Testis (tissue), 3 donors: Measurements from ENCODE around the gene TEAD1. TPM values are rescaled to one million over a fixed set of nuclear protein-coding genes. Genes with fewer than 3 reads are reported as not detected.

Source experiments
- DNase-seq: peaks from one replicate; pipeline ENCODE4 v3.0.0-alpha.2; 2019
- H3K27ac ChIP-seq, 2 donors: fragments of 200-600 bp; sonication (generic); one replicate each; pipeline ENCODE4 v1.5.1; 2019
- H3K27me3 ChIP-seq: fragments of 200-600 bp; sonication (generic); one replicate; pipeline ENCODE4 v1.5.1; 2019
- H3K36me3 ChIP-seq: fragments of 200-600 bp; sonication (generic); one replicate; pipeline ENCODE4 v1.5.1; 2017; ENCODE audit warnings: low read depth; ENCODE audit errors: missing control alignments
- H3K4me1 ChIP-seq: fragments of 200-600 bp; sonication (generic); one replicate; pipeline ENCODE4 v1.5.1; 2019
- H3K4me3 ChIP-seq, 2 donors: fragments of 200-600 bp; sonication (generic); one replicate each; pipeline ENCODE4 v1.5.1; 2017 to 2019
- H3K9me3 ChIP-seq: fragments of 200-600 bp; sonication (generic); one replicate; pipeline ENCODE4 v1.5.1; 2017
- POLR2A ChIP-seq: fragments of 450-650 bp; IDR thresholded peaks from one replicate; pipeline ENCODE4 v1.6.1; 2017; ENCODE audit warnings: antibody characterized with exemption, mild to moderate bottlenecking, moderate library complexity
- WGBS, 2 donors: methylation state at CpG; one replicate each; pipeline ENCODE4 v1.1.5; 2018; 5-methylcytosine and 5-hydroxymethylcytosine counted together
- intact Hi-C: fragments of 100-400 bp; cut with DNase I; formaldehyde crosslinking; loops from one replicate; pipeline ENCODE4 v1.15.1; 2023; ENCODE audit warnings: low total_unique reads
- polyA plus RNA-seq: library from polyadenylated mRNA; stranded (reverse); fragments of 350-450 nt; fragmentation: Illumina TruSeq; extraction: RNeasy Lipid Tissue Mini Kit (QIAGEN cat#74804); gene quantifications from one replicate; pipeline ENCODE4 v1.2.3, GENCODE V29; 2014; ENCODE audit warnings: low read depth, low replicate concordance; ENCODE audit not compliant: insufficient read depth
- total RNA-seq, 2 donors: library from RNA; depleted of rRNA; stranded (reverse); fragments of >200 nt; gene quantifications; one replicate each; pipeline ENCODE4 v1.2.3, GENCODE V29; 2016
- TF ChIP-seq, protein P1 (sequence below), 3 experiments: fragments of 450-650 bp in 2 of 3; fragments of 200-600 bp in 1 of 3; sonication (generic) in 1 of 3; IDR thresholded peaks; one replicate each; pipeline ENCODE4 v1.5.1; 2016 to 2019; ENCODE audit warnings: antibody characterized with exemption in 3 of 3, mild to moderate bottlenecking in 2 of 3, moderate library complexity in 1 of 3

Gene TEAD1
- total and polyA plus RNA-seq, 3 donors from 2014 or later, result 24.6 to 78.1 (median 63.5) TPM

DNA sequence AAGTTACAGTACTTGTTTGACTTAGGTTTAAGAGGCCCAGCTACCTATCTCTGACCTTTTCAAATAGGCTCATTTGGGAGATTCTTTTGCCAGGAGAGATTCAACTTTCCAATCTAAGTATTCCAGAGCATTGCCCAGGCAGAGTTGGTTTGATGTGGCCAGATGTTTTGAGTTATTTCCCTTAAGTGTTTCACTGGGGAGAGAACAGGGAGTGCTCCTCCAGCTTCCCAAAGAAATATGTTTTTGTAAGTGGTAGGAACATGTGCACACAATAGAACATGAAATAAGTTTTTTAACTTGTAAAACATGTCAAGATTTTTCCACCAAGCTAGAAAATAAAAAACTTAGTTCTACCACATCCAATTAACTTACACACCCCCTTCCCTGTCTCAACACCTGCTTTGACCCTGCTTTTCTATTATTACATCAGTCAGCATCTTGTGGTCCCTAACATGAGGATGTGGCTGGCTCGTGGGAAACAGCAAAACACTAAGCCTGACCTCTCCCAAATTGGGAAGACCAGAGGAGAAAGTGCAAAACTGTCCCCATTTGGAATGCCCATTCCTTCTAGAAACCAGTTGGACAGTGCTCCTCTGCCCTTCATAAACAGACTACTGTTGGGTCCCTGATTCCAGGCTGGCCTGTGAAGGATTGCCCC lies 264.5 kb downstream of the TEAD1 start:
- no peaks in the 10 kb centered on the region for H3K36me3 ChIP-seq
- WGBS, 2 donors, result 62 to 72% methylated on average over 1 of the region's 1 CpG
- intact Hi-C loops, result no loop called here

DNA sequence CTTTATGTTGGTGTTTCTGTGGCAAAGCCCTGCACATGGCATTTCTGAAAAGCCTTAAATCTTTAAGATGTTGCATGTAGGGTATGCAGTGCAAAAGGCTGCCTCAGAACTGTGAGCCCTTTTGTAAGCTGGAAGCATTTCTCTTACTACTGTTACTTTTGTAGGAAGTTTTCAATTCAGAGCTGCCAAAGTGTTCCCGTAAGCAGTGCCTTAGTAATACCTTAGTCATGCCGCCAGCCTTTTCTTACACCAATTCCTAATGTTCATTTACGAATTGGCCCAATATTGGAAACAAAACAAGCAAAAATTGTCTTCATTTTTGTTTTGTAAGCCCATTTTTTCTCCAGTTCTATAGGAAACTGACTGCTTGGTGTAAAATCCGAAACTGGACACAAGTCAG lies 267.4 kb downstream of the TEAD1 start:
- Histone ChIP-seq H3K9me3 (no peaks in the 10 kb centered on the region), H3K27ac (no peak overlapping the region), H3K4me1 (no peaks in the 10 kb centered on the region), H3K27me3 (no peaks in the 10 kb centered on the region), H3K36me3 (no peaks in the 10 kb centered on the region), H3K4me3 (no peak overlapping the region)
- WGBS, 2 donors, result 81 to 95% methylated on average over 4 of the region's 4 CpGs
- intact Hi-C loops, result no loop called here
- TF ChIP-seq, protein P1, sequence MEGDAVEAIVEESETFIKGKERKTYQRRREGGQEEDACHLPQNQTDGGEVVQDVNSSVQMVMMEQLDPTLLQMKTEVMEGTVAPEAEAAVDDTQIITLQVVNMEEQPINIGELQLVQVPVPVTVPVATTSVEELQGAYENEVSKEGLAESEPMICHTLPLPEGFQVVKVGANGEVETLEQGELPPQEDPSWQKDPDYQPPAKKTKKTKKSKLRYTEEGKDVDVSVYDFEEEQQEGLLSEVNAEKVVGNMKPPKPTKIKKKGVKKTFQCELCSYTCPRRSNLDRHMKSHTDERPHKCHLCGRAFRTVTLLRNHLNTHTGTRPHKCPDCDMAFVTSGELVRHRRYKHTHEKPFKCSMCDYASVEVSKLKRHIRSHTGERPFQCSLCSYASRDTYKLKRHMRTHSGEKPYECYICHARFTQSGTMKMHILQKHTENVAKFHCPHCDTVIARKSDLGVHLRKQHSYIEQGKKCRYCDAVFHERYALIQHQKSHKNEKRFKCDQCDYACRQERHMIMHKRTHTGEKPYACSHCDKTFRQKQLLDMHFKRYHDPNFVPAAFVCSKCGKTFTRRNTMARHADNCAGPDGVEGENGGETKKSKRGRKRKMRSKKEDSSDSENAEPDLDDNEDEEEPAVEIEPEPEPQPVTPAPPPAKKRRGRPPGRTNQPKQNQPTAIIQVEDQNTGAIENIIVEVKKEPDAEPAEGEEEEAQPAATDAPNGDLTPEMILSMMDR (IDR thresholded peaks at IDR 0.05), result no peak
- TF ChIP-seq POLR2A, result no peak
- DNase-seq, result no peak

More for the DNA sequence above, 264.5 kb downstream of the TEAD1 start:
- TF ChIP-seq, protein P1 (IDR thresholded peaks at IDR 0.05), result no peak
- Histone ChIP-seq H3K4me3 (no peak overlapping the region), H3K27ac (no peak overlapping the region), H3K27me3 (no peaks in the 10 kb centered on the region), H3K4me1 (no peaks in the 10 kb centered on the region), H3K9me3 (no peaks in the 10 kb centered on the region)
- no peak for DNase-seq

DNA sequence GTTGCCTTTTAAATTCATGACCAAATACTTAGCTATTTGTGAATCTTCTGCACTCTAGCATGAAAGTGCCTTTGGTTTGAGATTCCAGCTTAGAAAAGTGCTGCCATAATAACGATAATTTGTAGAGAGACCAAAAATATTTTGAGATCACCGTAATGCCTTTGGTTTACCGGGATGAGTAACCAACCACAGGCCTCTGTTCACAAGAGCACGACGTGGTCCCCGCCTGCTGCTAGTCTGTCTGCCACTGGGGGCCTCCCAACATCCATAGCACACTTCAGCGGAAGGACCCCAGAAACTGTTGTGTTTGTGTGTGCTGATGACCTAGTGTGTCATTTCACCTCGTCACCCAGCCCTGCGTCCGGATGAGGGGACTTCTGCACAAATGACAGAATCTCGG lies 267.9 kb downstream of the TEAD1 start:
- Histone ChIP-seq H3K27ac (no peak overlapping the region), H3K4me3 (no peak overlapping the region), H3K4me1 (no peaks in the 10 kb centered on the region), H3K27me3 (no peaks in the 10 kb centered on the region), H3K9me3 (no peaks in the 10 kb centered on the region), H3K36me3 (no peaks in the 10 kb centered on the region)
- intact Hi-C loops, result no loop called here
- TF ChIP-seq, protein P1 (IDR thresholded peaks at IDR 0.05), result no peak
- TF ChIP-seq POLR2A, result no peak
- WGBS, 2 donors, result 96 to 97% methylated on average over 11 of the region's 11 CpGs
- DNase-seq, result no peak

DNA sequence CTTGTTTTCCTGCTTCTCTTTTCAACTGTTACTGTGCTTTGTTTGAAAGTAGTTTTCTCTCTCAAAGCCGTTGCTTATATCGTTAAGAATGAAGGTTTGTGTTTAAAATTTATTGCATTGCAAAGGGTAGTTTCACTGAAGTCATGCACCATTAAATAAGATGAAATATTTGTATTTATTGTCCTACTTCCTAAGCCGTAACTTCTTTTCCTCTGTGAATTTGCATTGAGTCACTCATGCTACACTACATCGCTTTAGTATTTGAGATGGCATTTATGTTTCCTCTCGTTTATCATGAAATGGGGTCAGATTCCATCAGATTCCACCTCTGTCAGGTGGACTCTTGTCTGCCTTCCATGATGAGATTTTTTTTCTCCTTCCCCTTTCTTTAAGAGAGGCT lies 269.1 kb downstream of the TEAD1 start:
- Histone ChIP-seq H3K9me3 (no peaks in the 10 kb centered on the region), H3K4me3 (no peak overlapping the region), H3K4me1 (no peaks in the 10 kb centered on the region), H3K36me3 (no peaks in the 10 kb centered on the region), H3K27me3 (no peaks in the 10 kb centered on the region), H3K27ac (no peak overlapping the region)
- WGBS, 2 donors, result 82 to 88% methylated on average over 5 of the region's 5 CpGs
- no peak for TF ChIP-seq POLR2A
- TF ChIP-seq, protein P1 (IDR thresholded peaks at IDR 0.05), result no peak
- no peak for DNase-seq
- intact Hi-C loops, result no loop called here

DNA sequence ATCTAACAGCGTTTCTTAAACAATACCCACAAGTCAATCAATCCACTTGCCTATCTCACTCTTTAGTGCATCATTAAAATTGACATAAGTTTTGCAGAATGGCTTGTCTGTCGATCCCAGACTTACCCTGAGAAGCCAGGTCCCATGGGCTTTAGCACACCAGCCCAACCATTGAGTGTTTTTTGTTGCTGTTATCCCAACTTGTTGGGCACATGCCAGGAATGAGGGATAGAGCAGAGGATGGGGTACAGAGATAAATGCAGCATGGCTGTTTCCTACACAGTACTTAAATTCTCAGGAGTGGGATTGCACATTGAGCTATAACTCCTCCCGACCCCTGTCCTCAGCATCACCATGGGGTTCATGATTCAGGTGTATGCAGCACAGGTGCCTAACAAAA lies 270.7 kb downstream of the TEAD1 start:
- no peak for DNase-seq
- no peak for TF ChIP-seq POLR2A
- TF ChIP-seq, protein P1 (IDR thresholded peaks at IDR 0.05), result no peak
- H3K36me3 ChIP-seq, result no peaks in the 10 kb centered on the region
- no peak overlapping the region for H3K27ac ChIP-seq
- H3K4me1 ChIP-seq, result no peaks in the 10 kb centered on the region
- WGBS, 2 donors, result 75 to 78% methylated on average over 3 of the region's 3 CpGs
- no peaks in the 10 kb centered on the region for H3K27me3 ChIP-seq
- H3K4me3 ChIP-seq, result no peak overlapping the region
- intact Hi-C loops, result no loop called here
- no peaks in the 10 kb centered on the region for H3K9me3 ChIP-seq
